Fibroblast of villous mesenchyme (primary cell): ENCODE data around the gene YWHAG. TPM values are rescaled to one million over a fixed set of nuclear protein-coding genes. Genes with fewer than 3 reads are reported as not detected.
"Not testable (repeated sequence)": the region's sequence is repeated elsewhere in the genome, so short reads cannot be mapped to it uniquely, and the experiment has no call there.

Source experiments
- DNase-seq: peaks from one replicate; pipeline ENCODE4 v3.0.0-alpha.2; 2010; ENCODE audit warnings: low read depth
- H3K4me3 ChIP-seq: 2 replicates; pipeline ENCODE4 v1.5.1; 2011; ENCODE audit warnings: low read depth, mild to moderate bottlenecking, low read length
- total RNA-seq: library from RNA; depleted of rRNA; stranded (reverse); fragments of >200 nt; gene quantifications from 2 replicates; pipeline ENCODE4 v1.2.3, GENCODE V29; 2012
- TF ChIP-seq, protein P1 (sequence below): IDR thresholded peaks from 2 replicates; pipeline ENCODE4 v1.5.1; 2012; ENCODE audit warnings: low read depth, mild to moderate bottlenecking, low read length; ENCODE audit not compliant: insufficient read depth

YWHAG gene
- total RNA-seq, 1 donor, result 141 TPM

DNA sequence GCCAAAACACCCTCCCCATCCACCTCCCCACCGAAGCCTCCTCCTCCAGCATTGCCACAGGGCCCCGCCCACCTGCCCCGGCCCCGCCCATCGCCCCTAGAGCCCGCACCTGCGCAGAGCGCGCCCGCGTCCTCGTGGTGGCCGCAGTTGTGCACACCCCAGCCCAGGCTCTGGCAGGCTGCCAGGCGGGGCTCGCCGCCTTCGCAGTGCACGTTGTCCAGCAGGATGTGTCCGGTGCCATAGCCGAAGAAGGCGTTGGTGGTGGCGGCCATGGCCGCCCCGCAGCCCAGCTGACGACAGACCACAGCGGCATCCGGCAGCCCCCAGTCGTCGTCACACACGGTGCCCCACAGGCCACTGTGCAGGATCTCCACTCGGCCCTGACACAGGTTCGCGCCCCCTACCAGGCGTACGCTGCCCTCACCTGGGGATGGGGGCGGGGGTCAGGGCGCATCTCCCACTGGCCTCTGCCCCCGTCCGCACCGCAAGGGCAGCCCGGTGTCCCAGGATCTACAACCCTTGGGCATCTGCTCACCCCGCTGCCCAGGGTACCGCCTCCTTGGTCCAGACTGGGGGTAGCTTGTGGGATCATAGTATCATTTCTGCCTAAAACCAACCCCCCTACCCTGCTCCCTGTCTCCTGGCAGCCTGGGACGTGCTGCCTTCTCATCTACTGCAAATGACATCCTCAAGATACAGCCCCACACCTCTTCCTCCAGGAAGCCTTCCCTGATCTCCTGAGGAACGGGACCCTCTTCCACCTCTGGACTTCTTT, 38.8 kb upstream of the YWHAG start:
- H3K4me3 ChIP-seq, result peak overlapping the region; percentile 55
- peak; percentile 65 for DNase-seq
- TF ChIP-seq, protein P1, sequence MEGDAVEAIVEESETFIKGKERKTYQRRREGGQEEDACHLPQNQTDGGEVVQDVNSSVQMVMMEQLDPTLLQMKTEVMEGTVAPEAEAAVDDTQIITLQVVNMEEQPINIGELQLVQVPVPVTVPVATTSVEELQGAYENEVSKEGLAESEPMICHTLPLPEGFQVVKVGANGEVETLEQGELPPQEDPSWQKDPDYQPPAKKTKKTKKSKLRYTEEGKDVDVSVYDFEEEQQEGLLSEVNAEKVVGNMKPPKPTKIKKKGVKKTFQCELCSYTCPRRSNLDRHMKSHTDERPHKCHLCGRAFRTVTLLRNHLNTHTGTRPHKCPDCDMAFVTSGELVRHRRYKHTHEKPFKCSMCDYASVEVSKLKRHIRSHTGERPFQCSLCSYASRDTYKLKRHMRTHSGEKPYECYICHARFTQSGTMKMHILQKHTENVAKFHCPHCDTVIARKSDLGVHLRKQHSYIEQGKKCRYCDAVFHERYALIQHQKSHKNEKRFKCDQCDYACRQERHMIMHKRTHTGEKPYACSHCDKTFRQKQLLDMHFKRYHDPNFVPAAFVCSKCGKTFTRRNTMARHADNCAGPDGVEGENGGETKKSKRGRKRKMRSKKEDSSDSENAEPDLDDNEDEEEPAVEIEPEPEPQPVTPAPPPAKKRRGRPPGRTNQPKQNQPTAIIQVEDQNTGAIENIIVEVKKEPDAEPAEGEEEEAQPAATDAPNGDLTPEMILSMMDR, result no peak

DNA sequence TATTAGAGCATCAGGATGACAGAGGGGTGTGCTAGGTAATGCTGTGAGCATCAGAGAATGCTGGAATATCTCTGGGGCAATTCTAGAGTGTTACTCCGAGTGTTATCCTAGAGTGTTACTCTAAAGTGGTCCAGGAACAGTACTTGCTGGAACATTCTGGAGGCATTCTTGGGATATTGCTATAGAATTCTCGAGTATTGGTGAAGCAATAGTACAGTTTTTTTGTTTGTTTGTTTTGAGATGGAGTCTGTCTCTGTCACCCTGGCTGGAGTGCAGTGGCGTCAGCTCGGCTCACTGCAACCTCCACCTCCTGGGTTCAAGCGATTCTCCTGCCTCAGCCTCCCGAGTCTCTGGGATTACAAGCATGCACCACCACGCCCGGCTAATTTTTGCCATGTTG, 38.1 kb upstream of the YWHAG start:
- TF ChIP-seq, protein P1, result no peak
- H3K4me3 ChIP-seq, result no peak overlapping the region
- DNase-seq, result no peak

DNA sequence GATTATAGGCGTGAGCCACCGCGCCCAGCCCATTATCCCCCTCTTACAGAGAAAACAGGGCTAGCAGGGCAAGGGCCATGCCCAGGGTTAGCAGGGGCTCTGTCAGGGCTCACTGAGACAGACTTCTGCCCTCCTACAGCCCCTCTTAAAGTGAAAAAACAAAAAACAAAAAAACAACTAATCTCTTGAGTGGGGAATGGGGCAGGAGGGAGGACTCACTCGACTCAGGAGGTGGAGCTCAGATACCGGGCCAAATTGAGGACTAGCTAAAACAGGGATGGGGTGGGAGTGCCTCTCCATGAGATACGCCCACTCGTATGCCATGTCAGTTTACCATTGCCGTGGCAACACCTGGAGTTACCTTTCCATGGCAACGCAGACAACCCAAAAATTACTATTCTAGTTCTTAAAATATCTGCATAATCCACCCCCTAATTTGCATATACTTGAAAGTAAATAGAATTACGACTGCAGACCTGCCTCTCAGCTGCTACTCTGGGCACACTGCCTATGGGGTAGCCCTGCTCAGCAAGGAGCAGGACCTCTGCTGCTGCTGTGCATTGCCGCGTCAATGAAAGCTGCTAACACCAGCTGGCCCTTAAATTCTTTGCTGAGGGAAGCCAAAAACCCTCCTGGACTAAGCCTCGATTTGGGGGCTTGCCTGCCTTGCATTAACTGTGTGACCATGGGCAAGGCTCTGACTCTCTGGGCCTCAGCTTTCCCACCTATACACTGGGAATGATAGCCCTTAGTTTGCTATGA, 37.4 kb upstream of the YWHAG start:
- peak; percentile 31 for DNase-seq
- TF ChIP-seq, protein P1, result no peak
- no peak overlapping the region for H3K4me3 ChIP-seq

DNA sequence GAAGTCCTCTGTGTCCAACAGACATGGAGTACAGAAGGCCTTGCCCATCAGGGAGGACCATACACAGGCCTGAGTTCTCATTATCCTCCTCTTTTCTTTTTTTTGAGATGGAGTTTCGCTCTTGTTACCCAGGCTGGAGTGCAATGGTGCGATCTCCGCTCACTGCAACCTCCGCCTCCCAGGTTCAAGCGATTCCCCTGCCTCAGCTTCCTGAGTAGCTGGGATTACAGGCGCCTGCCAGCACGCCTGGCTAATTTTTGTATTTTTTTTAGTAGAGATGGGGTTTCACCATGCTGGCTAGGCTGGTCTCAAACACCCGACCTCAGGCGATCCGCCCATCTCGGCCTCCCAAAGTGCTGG, 36.8 kb upstream of the YWHAG start:
- not testable (repeated sequence) for DNase-seq, H3K4me3 ChIP-seq

DNA sequence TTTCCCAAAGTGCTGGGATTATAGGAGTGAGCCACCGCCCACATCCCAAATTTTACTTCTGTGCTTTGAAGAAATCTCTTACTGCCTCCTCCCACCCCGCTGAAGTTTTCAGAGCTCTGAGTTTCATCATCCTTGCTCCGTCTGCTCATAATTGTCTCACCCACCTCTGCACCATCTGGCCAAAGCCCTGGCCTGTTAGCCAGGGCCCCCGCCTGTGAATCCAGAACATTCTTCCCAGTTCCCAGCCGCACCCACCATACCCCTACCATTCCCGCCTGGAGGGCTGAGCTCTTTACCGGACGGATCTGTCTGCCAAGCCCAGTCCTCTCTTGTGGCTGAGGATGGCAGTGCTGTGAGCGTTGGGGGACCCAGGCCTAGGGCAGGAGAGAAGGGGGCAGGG, 36.2 kb upstream of the YWHAG start:
- peak; percentile 52 for DNase-seq
- TF ChIP-seq, protein P1, result no peak
- no peak overlapping the region for H3K4me3 ChIP-seq

DNA sequence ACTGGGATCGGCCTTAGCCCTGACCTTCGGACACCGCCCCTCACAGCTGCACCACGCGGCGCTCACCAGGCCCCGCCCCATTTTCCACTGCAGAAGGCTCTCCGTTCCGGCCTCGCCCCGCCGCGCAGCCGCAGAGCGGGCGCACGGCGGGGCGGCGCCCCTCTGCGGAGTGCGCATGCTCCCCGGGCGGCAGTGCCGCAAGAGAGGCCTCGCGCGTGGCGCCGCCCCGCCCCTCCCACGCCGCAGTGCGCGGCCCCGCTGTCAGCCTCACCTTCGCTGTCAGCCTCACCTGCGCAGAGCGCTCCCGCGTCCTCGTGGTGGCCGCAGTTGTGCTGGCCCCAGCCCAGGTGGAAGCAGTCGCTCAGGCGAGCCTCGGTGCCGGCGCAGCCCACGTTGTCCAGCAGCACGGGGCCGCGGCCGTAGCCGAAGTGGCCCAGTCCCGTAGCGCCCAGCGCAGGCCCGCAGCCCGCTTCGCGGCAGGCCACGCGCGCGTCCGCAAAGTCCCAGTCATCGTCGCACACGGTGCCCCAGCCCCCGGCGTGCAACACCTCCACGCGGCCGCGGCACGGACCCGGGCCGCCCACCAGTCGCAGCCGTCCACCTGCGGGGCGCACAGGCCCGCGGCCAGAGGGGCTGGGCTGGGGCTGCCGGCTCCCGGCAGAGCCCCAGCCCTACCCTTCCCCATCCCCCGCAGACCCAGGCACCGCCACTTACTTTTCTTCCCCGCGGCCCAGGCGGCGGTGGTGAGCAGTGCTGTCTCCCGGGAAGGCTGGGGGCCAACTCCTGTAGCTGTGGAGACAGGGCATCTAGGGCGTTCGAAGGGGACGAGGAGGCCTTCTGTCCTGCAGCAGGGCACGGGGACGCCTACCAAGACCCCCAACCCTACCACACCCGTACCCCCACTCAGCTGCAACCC, 34.6 kb upstream of the YWHAG start:
- TF ChIP-seq, protein P1, result peak; percentile 2
- DNase-seq, result peak; percentile 84
- peak overlapping the region; percentile 60 for H3K4me3 ChIP-seq
